Stomach smooth muscle (tissue), 2 donors: ENCODE results near the gene LNX1.

Source experiments
- H3K27ac ChIP-seq: one replicate; pipeline ENCODE4 v1.7.0; 2013; ENCODE audit warnings: mild to moderate bottlenecking, low read length, inconsistent platforms
- H3K27me3 ChIP-seq, 2 donors: one replicate each; pipeline ENCODE4 v1.7.0; 2013; ENCODE audit warnings: low read length in 2 of 2; ENCODE audit not compliant: insufficient read depth in 2 of 2, control insufficient read depth in 1 of 2
- H3K36me3 ChIP-seq, 2 donors: one replicate each; pipeline ENCODE4 v1.7.0; 2013; ENCODE audit warnings: low read length in 2 of 2; ENCODE audit not compliant: control insufficient read depth in 2 of 2, insufficient read depth in 2 of 2
- H3K4me1 ChIP-seq: one replicate; pipeline ENCODE4 v1.7.0; 2013; ENCODE audit warnings: low read length; ENCODE audit not compliant: control insufficient read depth, insufficient read depth
- H3K4me3 ChIP-seq, 2 donors: one replicate each; pipeline ENCODE4 v1.7.0; 2013; ENCODE audit warnings: low read length in 2 of 2
- H3K9ac ChIP-seq, 2 donors: one replicate each; pipeline ENCODE4 v1.7.0; 2013; ENCODE audit warnings: low read length in 2 of 2, mild to moderate bottlenecking in 1 of 2
- H3K9me3 ChIP-seq, 2 donors: one replicate each; pipeline ENCODE4 v1.7.0; 2013; ENCODE audit warnings: low read length in 2 of 2; ENCODE audit not compliant: control insufficient read depth in 2 of 2
- donor health status: healthy.
- donor health status: Pancreatic carcinoma.

Gene LNX1

GRCh38 chr4:53520116-53520515, 71.2 kb downstream of the LNX1 start:
- no peak overlapping the region for H3K4me3 ChIP-seq
- no peaks in the 10 kb centered on the region for H3K4me1 ChIP-seq

GRCh38 chr4:53518807-53519206, 72.5 kb downstream of the LNX1 start:
- Histone ChIP-seq H3K27ac (no peak overlapping the region), H3K4me3 (no peak overlapping the region), H3K9me3 (no peaks in the 10 kb centered on the region), H3K9ac (no peak overlapping the region), H3K36me3 (no peaks in the 10 kb centered on the region), H3K27me3 (no peaks in the 10 kb centered on the region), H3K4me1 (no peaks in the 10 kb centered on the region)

More at GRCh38 chr4:53520116-53520515, 71.2 kb downstream of the LNX1 start:
- H3K9ac ChIP-seq: no peak overlapping the region
- no peaks in the 10 kb centered on the region for H3K27me3 ChIP-seq
- no peak overlapping the region for H3K27ac ChIP-seq
- no peaks in the 10 kb centered on the region for H3K36me3 ChIP-seq
- no peaks in the 10 kb centered on the region for H3K9me3 ChIP-seq

DNA sequence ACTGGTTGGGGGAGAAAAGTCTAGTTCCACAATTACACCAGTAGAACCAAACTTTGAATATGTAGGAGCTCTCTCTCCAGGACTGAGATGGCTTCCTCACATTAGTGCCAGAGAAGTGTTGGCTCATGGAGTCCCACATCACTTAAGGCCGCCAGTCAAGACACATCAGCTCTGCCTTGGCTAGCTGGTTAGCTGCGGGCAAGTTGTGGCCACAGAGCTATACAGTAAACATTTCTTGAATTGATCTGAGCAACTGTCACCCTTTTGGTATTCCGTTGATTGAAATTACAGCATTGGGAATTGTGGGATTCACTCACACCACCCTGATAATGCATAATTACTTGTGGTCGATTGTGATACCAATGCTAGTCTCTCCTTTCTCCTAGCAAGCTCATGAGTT, 76.2 kb downstream of the LNX1 start:
- Histone ChIP-seq H3K36me3 (no peaks in the 10 kb centered on the region), H3K4me1 (no peaks in the 10 kb centered on the region), H3K27ac (no peak overlapping the region), H3K27me3 (no peaks in the 10 kb centered on the region), H3K9ac (no peak overlapping the region), H3K9me3 (no peaks in the 10 kb centered on the region), H3K4me3 (no peak overlapping the region)

GRCh38 chr4:53514509-53514908, 76.8 kb downstream of the LNX1 start:
- Histone ChIP-seq H3K9me3 (no peaks in the 10 kb centered on the region), H3K27ac (no peak overlapping the region), H3K36me3 (no peaks in the 10 kb centered on the region), H3K4me3 (no peak overlapping the region), H3K9ac (no peak overlapping the region), H3K27me3 (no peaks in the 10 kb centered on the region), H3K4me1 (no peaks in the 10 kb centered on the region)

DNA sequence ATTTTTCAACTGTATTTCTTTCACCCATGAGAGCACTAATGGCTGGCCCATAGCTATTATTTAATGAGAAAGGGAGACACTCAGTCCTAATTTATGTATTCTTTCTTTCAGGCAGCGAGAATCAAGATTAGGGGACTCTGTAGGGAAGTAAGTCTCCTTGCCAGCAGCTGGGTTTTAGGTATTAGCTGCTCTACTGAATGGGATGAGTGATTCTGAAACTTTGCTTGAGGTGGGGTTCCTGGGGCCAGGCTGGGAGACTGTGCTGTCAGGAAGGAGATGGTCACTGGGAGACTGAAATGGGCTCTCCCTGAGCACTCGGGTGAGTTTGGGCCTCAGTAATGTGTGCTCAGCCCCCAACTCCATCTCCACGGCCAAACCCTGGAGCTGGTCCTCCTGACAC, 78.7 kb downstream of the LNX1 start:
- no peak overlapping the region for H3K9ac ChIP-seq
- H3K9me3 ChIP-seq: no peaks in the 10 kb centered on the region
- H3K27ac ChIP-seq: no peak overlapping the region
- H3K4me3 ChIP-seq: no peak overlapping the region
- H3K4me1 ChIP-seq: no peaks in the 10 kb centered on the region
- no peaks in the 10 kb centered on the region for H3K27me3 ChIP-seq
- H3K36me3 ChIP-seq: no peaks in the 10 kb centered on the region

DNA sequence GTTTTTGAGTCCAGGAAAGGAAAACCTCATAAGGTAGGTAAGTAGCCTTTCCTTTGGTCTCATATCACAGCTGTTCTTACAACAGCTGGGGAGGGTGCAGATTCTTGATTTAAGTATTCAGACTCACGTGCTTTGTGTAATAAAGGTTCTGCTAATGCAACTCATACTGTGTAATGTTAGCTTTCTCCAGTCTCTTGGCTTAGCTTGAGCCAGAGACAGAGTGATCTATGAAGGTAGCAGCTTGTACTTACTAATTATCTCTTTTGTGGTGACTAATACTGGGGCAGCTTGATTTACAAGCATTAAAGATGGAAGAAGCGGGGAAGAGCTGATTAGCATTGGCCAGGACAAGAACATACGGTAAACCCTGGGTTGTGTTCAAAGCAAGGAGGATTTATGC, 80.3 kb downstream of the LNX1 start:
- Histone ChIP-seq H3K4me3 (no peak overlapping the region), H3K4me1 (no peaks in the 10 kb centered on the region), H3K9me3 (no peaks in the 10 kb centered on the region), H3K27me3 (no peaks in the 10 kb centered on the region), H3K36me3 (no peaks in the 10 kb centered on the region), H3K9ac (no peak overlapping the region), H3K27ac (no peak overlapping the region)

DNA sequence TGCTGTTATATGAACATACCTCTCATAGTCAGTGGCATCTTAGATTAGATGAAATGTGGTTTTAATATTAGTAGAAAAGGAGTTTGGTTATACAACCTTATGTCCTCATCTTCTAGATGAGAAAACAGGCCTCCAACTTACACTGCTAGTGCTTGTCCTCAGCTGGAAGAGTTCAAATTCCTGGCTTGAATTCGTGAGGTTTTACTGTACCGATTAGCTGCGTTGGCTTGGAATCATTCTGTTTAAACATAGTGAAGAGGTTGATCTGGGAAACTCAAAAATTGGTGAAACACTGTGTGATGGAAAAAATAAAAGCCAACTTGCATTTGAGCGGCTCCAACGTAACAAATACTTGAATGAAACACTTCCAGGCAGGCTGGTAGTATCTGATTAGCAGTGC, 81.0 kb downstream of the LNX1 start:
- Histone ChIP-seq H3K27ac (no peak overlapping the region), H3K27me3 (no peaks in the 10 kb centered on the region), H3K4me1 (no peaks in the 10 kb centered on the region), H3K9me3 (no peaks in the 10 kb centered on the region), H3K36me3 (no peaks in the 10 kb centered on the region), H3K9ac (no peak overlapping the region), H3K4me3 (no peak overlapping the region)

DNA sequence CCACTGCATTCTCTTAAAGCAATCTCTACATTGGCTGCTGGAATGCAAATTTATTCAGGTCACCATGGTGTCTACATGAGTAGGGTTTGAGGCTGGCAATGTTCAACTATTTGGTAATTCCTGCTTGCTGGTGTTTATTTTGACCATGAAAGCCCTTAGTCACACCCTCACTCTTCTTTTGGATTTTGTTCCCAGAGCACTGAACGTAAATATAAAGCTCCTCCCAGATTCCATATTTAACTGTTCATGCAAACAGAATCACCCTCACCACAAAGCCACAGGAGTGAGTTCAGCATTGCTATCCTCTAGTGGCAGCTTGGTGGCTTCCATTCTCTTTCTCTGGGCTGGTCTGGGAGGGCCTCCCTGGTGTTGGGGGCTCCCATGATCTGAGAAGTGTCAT, 82.8 kb downstream of the LNX1 start:
- H3K27me3 ChIP-seq: no peaks in the 10 kb centered on the region
- no peak overlapping the region for H3K9ac ChIP-seq
- no peaks in the 10 kb centered on the region for H3K9me3 ChIP-seq
- H3K4me1 ChIP-seq: no peaks in the 10 kb centered on the region
- H3K4me3 ChIP-seq: no peak overlapping the region
- no peak overlapping the region for H3K27ac ChIP-seq
- H3K36me3 ChIP-seq: no peaks in the 10 kb centered on the region

GRCh38 chr4:53507671-53508286, 83.5 kb downstream of the LNX1 start:
- H3K9me3 ChIP-seq: no peaks in the 10 kb centered on the region
- no peaks in the 10 kb centered on the region for H3K36me3 ChIP-seq
- no peaks in the 10 kb centered on the region for H3K27me3 ChIP-seq
- H3K9ac ChIP-seq: no peak overlapping the region
- H3K4me1 ChIP-seq: no peaks in the 10 kb centered on the region
- no peak overlapping the region for H3K4me3 ChIP-seq
- H3K27ac ChIP-seq: no peak overlapping the region

DNA sequence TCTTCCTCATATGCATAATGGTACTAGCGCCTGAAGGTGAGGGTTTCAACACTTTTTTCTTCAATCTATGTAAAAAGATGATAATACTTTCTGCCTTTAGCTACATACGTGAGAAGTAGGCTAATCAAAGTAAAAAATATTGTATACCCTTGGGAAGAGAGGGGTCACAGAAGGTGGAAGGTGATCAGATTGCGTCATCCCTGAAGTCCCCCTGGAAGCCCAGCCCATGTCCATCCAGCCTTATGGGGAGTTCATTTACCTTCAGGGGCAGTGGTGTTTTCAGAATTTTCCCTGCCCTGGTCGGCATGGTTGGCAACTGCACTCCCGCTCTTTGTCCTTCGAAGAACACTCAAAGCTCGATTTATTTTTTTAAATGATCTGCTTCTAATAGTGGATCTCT, 84.2 kb downstream of the LNX1 start:
- no peak overlapping the region for H3K27ac ChIP-seq
- no peaks in the 10 kb centered on the region for H3K27me3 ChIP-seq

GRCh38 chr4:53505947-53506346, 85.3 kb downstream of the LNX1 start:
- Histone ChIP-seq H3K9me3 (no peaks in the 10 kb centered on the region), H3K27me3 (no peaks in the 10 kb centered on the region), H3K27ac (no peak overlapping the region), H3K4me1 (no peaks in the 10 kb centered on the region), H3K36me3 (no peaks in the 10 kb centered on the region), H3K9ac (no peak overlapping the region), H3K4me3 (no peak overlapping the region)

More for the DNA sequence above, 84.2 kb downstream of the LNX1 start:
- Histone ChIP-seq H3K4me3 (no peak overlapping the region), H3K9ac (no peak overlapping the region), H3K36me3 (no peaks in the 10 kb centered on the region), H3K4me1 (no peaks in the 10 kb centered on the region), H3K9me3 (no peaks in the 10 kb centered on the region)
